GM12878 (cell line): Measurements from ENCODE around the gene USP46. TPM values are rescaled to one million over a fixed set of nuclear protein-coding genes. Genes with fewer than 3 reads are reported as not detected.

Experiments used
- ATAC-seq: fragments of 200-7000 bp; cut with Tn5 transposase; 3 replicates; pipeline ENCODE4 v1.9.1; 2020; ENCODE audit warnings: mild to moderate bottlenecking, moderate library complexity
- BruUV-seq: library from RNA; stranded (reverse); fragments of 400-500 nt; replicated peaks from 2 replicates; lab custom pipeline; 2021; lab: Mats Ljungman, UMichigan
- CTCF ChIA-PET: fragments of 300-600 bp; sonication (Branson Sonifier 250); formaldehyde crosslinking; extraction: SDS; loops from one replicate; lab custom pipeline; 2021; ENCODE audit warnings: inconsistent platforms; lab: Yijun Ruan, JAX
- POLR2A ChIA-PET: fragments of 350-600 bp; formaldehyde crosslinking; extraction: SDS; loops from one replicate; lab custom pipeline; 2021; ENCODE audit warnings: inconsistent platforms; lab: Charles Lee
- RAD21 ChIA-PET: fragments of 300-600 bp; sonication (Branson Sonifier 250); formaldehyde crosslinking; loops from one replicate; lab custom pipeline; 2023; ENCODE audit warnings: antibody characterized with exemption; ENCODE audit not compliant: unreplicated experiment; lab: Charles Lee
- SMC1A ChIA-PET: fragments of 300-600 bp; sonication (Branson Sonifier 250); formaldehyde crosslinking; loops from one replicate; lab custom pipeline; 2023; ENCODE audit not compliant: unreplicated experiment, uncharacterized antibody; lab: Charles Lee
- DNase-seq: peaks from one replicate; pipeline ENCODE4 v3.0.0-alpha.2; 2011; ENCODE audit warnings: low read depth, low spot score
- FAIRE-seq: peaks from 3 replicates; lab custom pipeline; 2011; peaks lifted over from hg19 to GRCh38; lab: Jason Lieb, UNC
- H2AFZ ChIP-seq: 2 replicates; pipeline ENCODE4 v1.6.0; 2011; ENCODE audit warnings: low read depth, low read length, control low read depth; ENCODE audit not compliant: control insufficient read depth
- H3K27ac ChIP-seq: 2 replicates; pipeline ENCODE4 v1.5.1; 2011; ENCODE audit warnings: control low read depth; ENCODE audit not compliant: control insufficient read depth, insufficient read depth
- H3K27me3 ChIP-seq, 2 experiments: replicated peaks in 1 of 2; 2 replicates each; pipeline versions ENCODE4 v1.6.0 to v1.6.1; 2011; ENCODE audit warnings: low read length in 1 of 2; ENCODE audit not compliant: control insufficient read depth in 2 of 2, insufficient read depth in 2 of 2
- H3K36me3 ChIP-seq, 2 experiments: 2 replicates each; pipeline ENCODE4 v1.5.1; 2011; ENCODE audit warnings: low read length in 1 of 2; ENCODE audit not compliant: control insufficient read depth in 2 of 2, insufficient read depth in 2 of 2
- H3K4me1 ChIP-seq: 2 replicates; pipeline ENCODE4 v1.6.1; 2011; ENCODE audit warnings: mild to moderate bottlenecking, low read length, moderate library complexity, mixed read lengths; ENCODE audit not compliant: control insufficient read depth, insufficient read depth
- H3K4me2 ChIP-seq: 2 replicates; pipeline ENCODE4 v1.6.0; 2011; ENCODE audit warnings: control low read depth; ENCODE audit not compliant: control insufficient read depth, insufficient read depth
- H3K4me3 ChIP-seq: fragments of 200-600 bp; sonication (generic); 2 replicates; pipeline ENCODE4 v1.5.1; 2016
- H3K79me2 ChIP-seq: 2 replicates; pipeline ENCODE4 v1.6.0; 2011; ENCODE audit warnings: low read length; ENCODE audit not compliant: control insufficient read depth, insufficient read depth
- H3K9ac ChIP-seq: 2 replicates; pipeline ENCODE4 v1.8.0; 2011; ENCODE audit warnings: low read length, control low read depth, mixed read lengths; ENCODE audit not compliant: control insufficient read depth, insufficient read depth
- H3K9me3 ChIP-seq: replicated peaks from 3 replicates; pipeline ENCODE4 v1.5.1; 2011; ENCODE audit warnings: mild to moderate bottlenecking, low read length; ENCODE audit not compliant: control insufficient read depth, insufficient read depth
- H4K20me1 ChIP-seq: 2 replicates; pipeline ENCODE4 v1.6.0; 2011; ENCODE audit not compliant: control insufficient read depth, insufficient read depth
- CBX3 ChIP-seq: fragments of 200-600 bp; sonication (generic); IDR thresholded peaks from 2 replicates; pipeline ENCODE4 v1.6.1; 2016; ENCODE audit warnings: low read depth, borderline replicate concordance
- EGR1 ChIP-seq, 2 experiments: IDR thresholded peaks; 1 replicate in 1 of 2; 2 replicates in 1 of 2; pipeline ENCODE4 v1.6.1; 2011 to 2012; ENCODE audit warnings: low read depth in 2 of 2, low read length in 2 of 2, borderline replicate concordance in 1 of 2, mild to moderate bottlenecking in 1 of 2, moderate library complexity in 1 of 2
- HDGF ChIP-seq: fragments of 450-650 bp; IDR thresholded peaks from 2 replicates; pipeline ENCODE4 v1.6.1; 2016; ENCODE audit warnings: antibody characterized with exemption
- JUNB ChIP-seq: IDR thresholded peaks from 2 replicates; pipeline ENCODE4 v1.6.1; 2016; ENCODE audit warnings: antibody characterized with exemption, mild to moderate bottlenecking
- MEF2A ChIP-seq: IDR thresholded peaks from 2 replicates; pipeline ENCODE4 v1.6.1; 2011; ENCODE audit warnings: low read depth, mild to moderate bottlenecking, low read length, moderate library complexity; ENCODE audit not compliant: insufficient read depth
- NFIC ChIP-seq: IDR thresholded peaks from 2 replicates; pipeline ENCODE4 v1.6.1; 2012; ENCODE audit warnings: low read depth, mild to moderate bottlenecking, inconsistent platforms, low read length, moderate library complexity
- NFYA ChIP-seq: IDR thresholded peaks from 2 replicates; pipeline ENCODE4 v1.6.1; 2011; ENCODE audit warnings: low read depth, mild to moderate bottlenecking, low read length, improper control_type of control experiment, borderline replicate concordance
- POLR2AphosphoS2 ChIP-seq: IDR thresholded peaks from 2 replicates; pipeline ENCODE4 v1.6.1; 2011; ENCODE audit warnings: low read depth, mild to moderate bottlenecking, low read length, improper control_type of control experiment, moderate library complexity
- POLR2AphosphoS5 ChIP-seq: IDR thresholded peaks from 2 replicates; pipeline ENCODE4 v1.6.1; 2011; ENCODE audit warnings: mild to moderate bottlenecking, low read length, inconsistent platforms
- WGBS: methylation state at CpG from one replicate; pipeline ENCODE4 v1.1.6; 2016; ENCODE audit warnings: low lambda C conversion rate; ENCODE audit not compliant: insufficient replicate concordance, insufficient coverage; ENCODE audit errors: missing lambda C conversion rate; 5-methylcytosine and 5-hydroxymethylcytosine counted together
- in situ Hi-C: fragments of 300-500 bp; cut with MboI; formaldehyde crosslinking; loops from 9 replicates; pipeline ENCODE4 v1.14.3; 2018; ENCODE audit warnings: mixed read lengths
- intact Hi-C: fragments of 100-400 bp; cut with micrococcal nuclease; formaldehyde crosslinking; loops from one replicate; pipeline ENCODE4 v1.14.2; 2022; ENCODE audit not compliant: unreplicated experiment
- polyA plus RNA-seq, 11 experiments: library from polyadenylated mRNA; depleted of rRNA in 4 of 11; unstranded in 6 of 11; stranded (reverse) in 5 of 11; fragments of >200 nt; fragmentation: Nextera tagmentation in 4 of 11; fragmentation: Illumina TruSeq in 1 of 11; extraction: Ambion mirVana in 4 of 11; extraction: Trizol in 1 of 11; gene quantifications; 1 replicate in 1 of 11; 2 replicates in 10 of 11; pipeline versions ENCODE4 v1.2.1 to v1.2.3, GENCODE V29; 2011 to 2016; ENCODE audit warnings: inconsistent platforms in 2 of 11, missing spikeins in 2 of 11, low read depth in 1 of 11
- total RNA-seq, 4 experiments: library from RNA; depleted of rRNA in 3 of 4; stranded (reverse); fragments of >200 nt in 3 of 4; fragmentation: Illumina TruSeq in 1 of 4; extraction: Trizol in 1 of 4; gene quantifications; 2 replicates each; pipeline versions ENCODE4 v1.2.1 to v1.2.3, GENCODE V29; 2013 to 2021
- TF ChIP-seq, protein P1 (sequence below): fragments of 150-350 bp; IDR thresholded peaks from 2 replicates; pipeline ENCODE4 v1.6.1; 2014; ENCODE audit warnings: mild to moderate bottlenecking, low read depth, low read length
- TF ChIP-seq, protein P2 (sequence below): IDR thresholded peaks from 2 replicates; pipeline ENCODE4 v1.6.1; 2012; ENCODE audit warnings: low read length, inconsistent platforms

Gene USP46
- total and polyA plus RNA-seq, 10 of the 15 experiments (the other 5 are each of a cell fraction or from before 2014, with no cell fraction given) = 5.3 to 20.1 (median 12.0) TPM

DNA sequence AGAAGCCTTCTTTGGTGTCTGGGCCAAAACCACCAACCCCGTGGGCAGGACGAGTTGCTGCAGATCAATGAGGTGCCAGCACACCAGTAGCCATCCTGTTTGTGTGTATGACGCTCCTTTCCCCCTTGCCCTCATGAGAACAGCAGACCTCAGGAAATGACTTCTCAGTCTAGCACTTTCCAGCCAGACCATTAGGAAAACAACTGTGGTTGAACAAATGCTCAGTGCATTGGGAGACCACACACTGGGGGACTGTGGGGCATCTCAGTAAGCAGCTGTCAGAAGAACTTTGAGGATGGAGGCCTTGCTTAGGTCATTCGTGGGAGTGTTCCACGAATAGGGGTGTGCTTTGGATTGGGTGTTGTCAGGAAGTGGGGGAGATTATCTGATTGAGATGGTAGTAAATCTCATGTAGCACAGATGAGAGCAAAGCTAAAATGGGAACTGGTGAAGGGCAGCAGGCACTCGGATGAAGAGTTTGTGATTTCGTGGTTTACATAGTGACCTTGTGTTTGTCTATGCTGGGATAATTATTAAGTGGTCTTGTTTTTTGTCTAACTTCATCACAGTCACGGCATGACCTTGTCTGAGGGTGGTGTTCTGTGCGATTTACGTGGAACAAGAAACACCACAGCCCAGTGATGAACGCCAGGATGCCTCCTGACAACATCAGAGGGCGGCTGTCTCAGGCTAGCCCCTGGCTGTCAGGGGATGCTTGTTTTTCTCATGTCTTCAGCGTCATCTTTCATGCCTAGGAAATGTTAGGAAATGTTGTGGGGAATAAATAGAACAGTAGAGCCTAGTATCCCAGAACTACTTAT is 70.1 kb downstream of the USP46 start:
- Histone ChIP-seq H4K20me1 (no peaks in the 10 kb centered on the region), H2AFZ (no peak overlapping the region), H3K9ac (no peak overlapping the region), H3K79me2 (no peaks in the 10 kb centered on the region), H3K36me3 (no peaks in the 10 kb centered on the region), H3K27me3 (no peaks in the 10 kb centered on the region), H3K4me3 (no peak overlapping the region), H3K4me1 (no peaks in the 10 kb centered on the region), H3K9me3 (no peaks in the 10 kb centered on the region), H3K27ac (no peak overlapping the region), H3K4me2 (no peak overlapping the region)
- BruUV-seq = no TSS peak
- no peak for ATAC-seq
- TF ChIP-seq POLR2AphosphoS2 = no peak
- TF ChIP-seq JUNB = no peak
- no peak for TF ChIP-seq HDGF
- no peak for TF ChIP-seq EGR1 (IDR thresholded peaks at IDR 0.05; ENCODE audit: borderline replicate concordance in 1 of 2, low read depth in 2 of 2, low read length in 2 of 2)
- TF ChIP-seq, protein P1, sequence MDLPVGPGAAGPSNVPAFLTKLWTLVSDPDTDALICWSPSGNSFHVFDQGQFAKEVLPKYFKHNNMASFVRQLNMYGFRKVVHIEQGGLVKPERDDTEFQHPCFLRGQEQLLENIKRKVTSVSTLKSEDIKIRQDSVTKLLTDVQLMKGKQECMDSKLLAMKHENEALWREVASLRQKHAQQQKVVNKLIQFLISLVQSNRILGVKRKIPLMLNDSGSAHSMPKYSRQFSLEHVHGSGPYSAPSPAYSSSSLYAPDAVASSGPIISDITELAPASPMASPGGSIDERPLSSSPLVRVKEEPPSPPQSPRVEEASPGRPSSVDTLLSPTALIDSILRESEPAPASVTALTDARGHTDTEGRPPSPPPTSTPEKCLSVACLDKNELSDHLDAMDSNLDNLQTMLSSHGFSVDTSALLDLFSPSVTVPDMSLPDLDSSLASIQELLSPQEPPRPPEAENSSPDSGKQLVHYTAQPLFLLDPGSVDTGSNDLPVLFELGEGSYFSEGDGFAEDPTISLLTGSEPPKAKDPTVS = no peak
- no peak for TF ChIP-seq CBX3
- no peak for TF ChIP-seq MEF2A
- TF ChIP-seq, protein P2, sequence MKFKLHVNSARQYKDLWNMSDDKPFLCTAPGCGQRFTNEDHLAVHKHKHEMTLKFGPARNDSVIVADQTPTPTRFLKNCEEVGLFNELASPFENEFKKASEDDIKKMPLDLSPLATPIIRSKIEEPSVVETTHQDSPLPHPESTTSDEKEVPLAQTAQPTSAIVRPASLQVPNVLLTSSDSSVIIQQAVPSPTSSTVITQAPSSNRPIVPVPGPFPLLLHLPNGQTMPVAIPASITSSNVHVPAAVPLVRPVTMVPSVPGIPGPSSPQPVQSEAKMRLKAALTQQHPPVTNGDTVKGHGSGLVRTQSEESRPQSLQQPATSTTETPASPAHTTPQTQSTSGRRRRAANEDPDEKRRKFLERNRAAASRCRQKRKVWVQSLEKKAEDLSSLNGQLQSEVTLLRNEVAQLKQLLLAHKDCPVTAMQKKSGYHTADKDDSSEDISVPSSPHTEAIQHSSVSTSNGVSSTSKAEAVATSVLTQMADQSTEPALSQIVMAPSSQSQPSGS = no peak
- no peak for TF ChIP-seq POLR2AphosphoS5
- no peak for TF ChIP-seq NFIC
- TF ChIP-seq NFYA = no peak
- intact Hi-C loops = loop anchor here (1.0 to 10.0 kb wide), 3 partner anchors 76 to 393 kb away; no protein-coding TSS in a partner anchor
- ChIA-PET SMC1A (interaction anchor here (1.1 to 1.8 kb wide), 4 partner anchors 43 to 134 kb away, joined by 3 to 9 read pairs (median 4); no protein-coding TSS in a partner anchor), CTCF (interaction anchor here (0.6 to 6.2 kb wide), 10 partner anchors 17 to 394 kb away, joined by 3 to 29 read pairs (median 9); no protein-coding TSS in a partner anchor), RAD21 (interaction anchor here (0.6 to 2.4 kb wide), 4 partner anchors 50 to 216 kb away, joined by 3 to 16 read pairs (median 3); no protein-coding TSS in a partner anchor), POLR2A (no interaction called here)
- in situ Hi-C loops = no loop called here
- DNase-seq = no peak
- WGBS = 74% methylated on average over 13 of the region's 13 CpGs
- FAIRE-seq = no peak
